K562 (cell line): ENCODE results near the gene KIF27. TPM values are rescaled to one million over a fixed set of nuclear protein-coding genes. Genes with fewer than 3 reads are reported as not detected.

Experiments
- ATAC-seq: fragments of 200-7000 bp; cut with Tn5 transposase; 3 replicates; pipeline ENCODE4 v1.9.1; 2020; ENCODE audit warnings: moderate library complexity
- BruUV-seq: library from RNA; stranded (reverse); fragments of 400-500 nt; replicated peaks from 2 replicates; lab custom pipeline; 2021; lab: Mats Ljungman, UMichigan
- CTCF ChIA-PET: fragments of 300-600 bp; formaldehyde crosslinking; extraction: SDS; loops from one replicate; lab custom pipeline; 2021; ENCODE audit warnings: low intra/inter-chr PET ratio; lab: Yijun Ruan, JAX
- POLR2A ChIA-PET: fragments of 300-600, 350-650 bp; sonication (Branson Sonifier 250); formaldehyde crosslinking; extraction: SDS; loops from one replicate; lab custom pipeline; 2021; ENCODE audit warnings: antibody characterized with exemption, inconsistent platforms; lab: Yijun Ruan, JAX
- DNase-seq, 4 experiments: peaks; one replicate each; pipeline versions ENCODE4 v3.0.0 to v3.0.0-alpha.2; 2011 to 2018; ENCODE audit warnings: low spot score in 3 of 4, mixed read lengths in 3 of 4; ENCODE audit errors: extremely low read depth in 1 of 4
- FAIRE-seq: peaks from 2 replicates; lab custom pipeline; 2011; peaks lifted over from hg19 to GRCh38; lab: Jason Lieb, UNC
- H2AFZ ChIP-seq: 2 replicates; pipeline ENCODE4 v1.6.0; 2011; ENCODE audit warnings: low read depth, low read length, control low read depth, inconsistent platforms
- H3K27ac ChIP-seq: fragments of 200-600 bp; 3 replicates; pipeline ENCODE4 v1.8.0; 2011; ENCODE audit warnings: low read depth, mild to moderate bottlenecking, control low read depth, inconsistent platforms, low read length, moderate library complexity, mixed read lengths; ENCODE audit errors: extremely low read depth
- H3K27me3 ChIP-seq, 2 experiments: fragments of 300-600 bp in 1 of 2; 2 replicates in 1 of 2; 3 replicates in 1 of 2; pipeline versions ENCODE4 v1.6.0 to v1.8.0; 2011; ENCODE audit warnings: inconsistent platforms in 2 of 2, low read length in 2 of 2, mild to moderate bottlenecking in 1 of 2, mixed read lengths in 1 of 2, moderate library complexity in 1 of 2; ENCODE audit not compliant: control insufficient read depth in 2 of 2, insufficient read depth in 2 of 2
- H3K36me3 ChIP-seq: fragments of 300-600 bp; 3 replicates; pipeline ENCODE4 v1.8.0; 2011; ENCODE audit warnings: mild to moderate bottlenecking, low read length, inconsistent platforms; ENCODE audit not compliant: control insufficient read depth, insufficient read depth
- H3K4me1 ChIP-seq, 2 experiments: fragments of 200-600 bp in 1 of 2; replicated peaks in 1 of 2; 2 replicates in 1 of 2; 3 replicates in 1 of 2; pipeline versions ENCODE4 v1.5.1 to v1.8.0; 2011; ENCODE audit warnings: inconsistent platforms in 2 of 2, low read length in 2 of 2, mild to moderate bottlenecking in 1 of 2, mixed read lengths in 1 of 2, moderate library complexity in 1 of 2; ENCODE audit not compliant: control insufficient read depth in 2 of 2, insufficient read depth in 2 of 2
- H3K4me2 ChIP-seq: 2 replicates; pipeline ENCODE4 v1.6.1; 2011; ENCODE audit warnings: low read length, control low read depth, inconsistent platforms, mixed read lengths; ENCODE audit not compliant: insufficient read depth
- H3K4me3 ChIP-seq: fragments of 200-600 bp; sonication (generic), shearing (Covaris generic); 2 replicates; pipeline ENCODE4 v1.5.1; 2016; ENCODE audit warnings: control low read depth, inconsistent platforms
- H3K79me2 ChIP-seq: fragments of 200-600 bp; 3 replicates; pipeline ENCODE4 v1.8.0; 2011; ENCODE audit warnings: low read length, inconsistent platforms; ENCODE audit not compliant: control insufficient read depth, insufficient read depth
- H3K9ac ChIP-seq, 2 experiments: 2 replicates each; pipeline versions ENCODE4 v1.6.0 to v1.6.1; 2011; ENCODE audit warnings: low read depth in 2 of 2, low read length in 2 of 2, control low read depth in 1 of 2, inconsistent platforms in 1 of 2, mild to moderate bottlenecking in 1 of 2, mixed read lengths in 1 of 2; ENCODE audit not compliant: insufficient read depth in 1 of 2
- H3K9me1 ChIP-seq: one replicate; pipeline ENCODE4 v1.6.0; 2011; ENCODE audit warnings: inconsistent platforms, mild to moderate bottlenecking, low read length, moderate library complexity; ENCODE audit not compliant: control insufficient read depth, insufficient read depth
- H3K9me3 ChIP-seq: replicated peaks from 2 replicates; pipeline ENCODE4 v1.5.1; 2011; ENCODE audit warnings: low read depth, low read length, inconsistent platforms; ENCODE audit not compliant: control insufficient read depth, insufficient read depth
- H4K20me1 ChIP-seq: replicated peaks from 2 replicates; pipeline ENCODE4 v1.6.1; 2011; ENCODE audit warnings: low read length, inconsistent platforms, mixed read lengths; ENCODE audit not compliant: control insufficient read depth, insufficient read depth
- BCL6 ChIP-seq: fragments of 250-450 bp; sonication (Bioruptor Pico); IDR thresholded peaks from 2 replicates; pipeline ENCODE4 v1.4.0; 2020
- CBX5 ChIP-seq: IDR thresholded peaks from 2 replicates; pipeline ENCODE4 v1.6.1; 2014; ENCODE audit warnings: low read depth, borderline replicate concordance
- MAFF ChIP-seq: IDR thresholded peaks from 2 replicates; pipeline ENCODE4 v1.6.1; 2012; ENCODE audit warnings: low read length, improper control_type of control experiment
- MTA2 ChIP-seq: fragments of 450-650 bp; IDR thresholded peaks from 2 replicates; pipeline ENCODE4 v1.6.1; 2016; ENCODE audit warnings: low read depth
- RB1 ChIP-seq: fragments of 450-650 bp; IDR thresholded peaks from 2 replicates; pipeline ENCODE4 v1.6.1; 2017; ENCODE audit warnings: low read depth, mild to moderate bottlenecking
- ZNF212 ChIP-seq: fragments of 450-650 bp; formaldehyde crosslinking; IDR thresholded peaks from 2 replicates; pipeline ENCODE4 v1.4.0; 2020; ENCODE audit warnings: mild to moderate bottlenecking
- WGBS: fragments of 100-300 bp; shearing (Covaris generic); methylation state at CpG from one replicate; pipeline ENCODE4 v1.1.6; 2016; ENCODE audit warnings: low coverage, mixed read lengths; ENCODE audit not compliant: insufficient coverage; ENCODE audit errors: missing lambda C conversion rate; 5-methylcytosine and 5-hydroxymethylcytosine counted together
- in situ Hi-C: fragments of 300-500 bp; cut with MboI; formaldehyde crosslinking; loops from 4 replicates; pipeline ENCODE4 v1.15.0; 2018; ENCODE audit warnings: inconsistent platforms, mixed read lengths
- intact Hi-C: fragments of 100-400 bp; cut with micrococcal nuclease; formaldehyde crosslinking; loops from 2 replicates; pipeline ENCODE4 v1.14.2; 2022
- polyA plus RNA-seq, 8 experiments: library from polyadenylated mRNA; depleted of rRNA in 4 of 8; stranded (reverse) in 5 of 8; unstranded in 3 of 8; fragments of >200 nt; fragmentation: Nextera tagmentation in 2 of 8; fragmentation: Illumina TruSeq in 1 of 8; extraction: Ambion mirVana in 2 of 8; extraction: Trizol in 1 of 8; gene quantifications; 2 replicates each; pipeline versions ENCODE4 v1.2.1 to v1.2.3, GENCODE V29; 2011 to 2014; ENCODE audit warnings: inconsistent platforms in 1 of 8, missing spikeins in 1 of 8
- total RNA-seq, 7 experiments: library from RNA; depleted of rRNA in 6 of 7; stranded (reverse); fragments of >200 nt in 6 of 7; fragmentation: Illumina TruSeq in 2 of 7; extraction: Trizol in 2 of 7; gene quantifications; 2 replicates each; pipeline versions ENCODE4 v1.2.1 to v1.2.3, GENCODE V29; 2011 to 2021; ENCODE audit warnings: low replicate concordance in 1 of 7
- TF ChIP-seq, protein P1 (sequence below): fragments of 200-800 bp; sonication (Bioruptor generic); IDR thresholded peaks from 2 replicates; pipeline ENCODE4 v1.6.1; 2016; ENCODE audit warnings: missing genetic modification characterization, missing compliant biosample characterization

Gene KIF27
- total and polyA plus RNA-seq, 9 of the 15 experiments (the other 6 are each of a cell fraction or from before 2014, with no cell fraction given): 0.32 to 2.4 (median 0.98) TPM

DNA sequence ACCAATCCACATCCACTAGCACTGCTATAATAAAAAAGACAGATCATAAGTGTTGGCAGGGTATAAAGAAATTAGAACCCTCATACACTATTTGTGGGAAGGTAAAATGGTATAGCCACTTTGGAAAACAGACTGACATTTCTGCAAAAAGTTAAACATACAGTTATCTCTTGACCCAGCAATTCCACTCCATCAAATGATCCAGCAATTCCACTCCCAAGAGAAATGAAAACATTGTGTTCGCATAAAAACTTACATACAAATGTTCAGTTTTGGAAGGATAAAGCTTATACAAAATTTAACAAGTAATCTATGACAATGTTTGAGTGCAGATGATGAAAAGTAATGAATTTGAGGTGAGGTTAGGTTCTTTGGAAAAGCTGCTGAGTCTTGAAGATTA is 2.1 kb downstream of the KIF27 start:
- BruUV-seq: no TSS peak
- Histone ChIP-seq H3K4me1 (peaks cover 0 to 6% of the 10 kb centered on the region in 2 experiments; a peak in 3 of 5 replicates), H3K9ac (no peak overlapping the region), H3K9me3 (no peaks in the 10 kb centered on the region), H3K27ac (no peak overlapping the region), H4K20me1 (no peaks in the 10 kb centered on the region), H3K4me3 (no peak overlapping the region), H3K79me2 (no peaks in the 10 kb centered on the region), H3K9me1 (no peaks in the 10 kb centered on the region), H3K4me2 (no peak overlapping the region), H2AFZ (no peak overlapping the region), H3K36me3 (no peaks in the 10 kb centered on the region), H3K27me3 (no peaks in the 10 kb centered on the region)
- in situ Hi-C loops: loop anchor here (25.0 kb wide), 2 partner anchors 307 to 582 kb away; partner anchors contain the start of gene IDNK
- TF ChIP-seq MAFF: no peak
- TF ChIP-seq CBX5: no peak
- no peak for TF ChIP-seq BCL6 (CRISPR knock-in tag)
- TF ChIP-seq RB1: no peak
- no peak for TF ChIP-seq MTA2
- TF ChIP-seq, protein P1, sequence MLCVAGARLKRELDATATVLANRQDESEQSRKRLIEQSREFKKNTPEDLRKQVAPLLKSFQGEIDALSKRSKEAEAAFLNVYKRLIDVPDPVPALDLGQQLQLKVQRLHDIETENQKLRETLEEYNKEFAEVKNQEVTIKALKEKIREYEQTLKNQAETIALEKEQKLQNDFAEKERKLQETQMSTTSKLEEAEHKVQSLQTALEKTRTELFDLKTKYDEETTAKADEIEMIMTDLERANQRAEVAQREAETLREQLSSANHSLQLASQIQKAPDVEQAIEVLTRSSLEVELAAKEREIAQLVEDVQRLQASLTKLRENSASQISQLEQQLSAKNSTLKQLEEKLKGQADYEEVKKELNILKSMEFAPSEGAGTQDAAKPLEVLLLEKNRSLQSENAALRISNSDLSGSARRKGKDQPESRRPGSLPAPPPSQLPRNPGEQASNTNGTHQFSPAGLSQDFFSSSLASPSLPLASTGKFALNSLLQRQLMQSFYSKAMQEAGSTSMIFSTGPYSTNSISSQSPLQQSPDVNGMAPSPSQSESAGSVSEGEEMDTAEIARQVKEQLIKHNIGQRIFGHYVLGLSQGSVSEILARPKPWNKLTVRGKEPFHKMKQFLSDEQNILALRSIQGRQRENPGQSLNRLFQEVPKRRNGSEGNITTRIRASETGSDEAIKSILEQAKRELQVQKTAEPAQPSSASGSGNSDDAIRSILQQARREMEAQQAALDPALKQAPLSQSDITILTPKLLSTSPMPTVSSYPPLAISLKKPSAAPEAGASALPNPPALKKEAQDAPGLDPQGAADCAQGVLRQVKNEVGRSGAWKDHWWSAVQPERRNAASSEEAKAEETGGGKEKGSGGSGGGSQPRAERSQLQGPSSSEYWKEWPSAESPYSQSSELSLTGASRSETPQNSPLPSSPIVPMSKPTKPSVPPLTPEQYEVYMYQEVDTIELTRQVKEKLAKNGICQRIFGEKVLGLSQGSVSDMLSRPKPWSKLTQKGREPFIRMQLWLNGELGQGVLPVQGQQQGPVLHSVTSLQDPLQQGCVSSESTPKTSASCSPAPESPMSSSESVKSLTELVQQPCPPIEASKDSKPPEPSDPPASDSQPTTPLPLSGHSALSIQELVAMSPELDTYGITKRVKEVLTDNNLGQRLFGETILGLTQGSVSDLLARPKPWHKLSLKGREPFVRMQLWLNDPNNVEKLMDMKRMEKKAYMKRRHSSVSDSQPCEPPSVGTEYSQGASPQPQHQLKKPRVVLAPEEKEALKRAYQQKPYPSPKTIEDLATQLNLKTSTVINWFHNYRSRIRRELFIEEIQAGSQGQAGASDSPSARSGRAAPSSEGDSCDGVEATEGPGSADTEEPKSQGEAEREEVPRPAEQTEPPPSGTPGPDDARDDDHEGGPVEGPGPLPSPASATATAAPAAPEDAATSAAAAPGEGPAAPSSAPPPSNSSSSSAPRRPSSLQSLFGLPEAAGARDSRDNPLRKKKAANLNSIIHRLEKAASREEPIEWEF: no peak
- no peak for TF ChIP-seq ZNF212 (CRISPR knock-in tag)
- DNase-seq (no peak), ATAC-seq (no peak), FAIRE-seq (no peak)
- intact Hi-C loops: loop anchor here (10.0 kb wide), 1 partner anchor 584 kb away; no protein-coding TSS in a partner anchor
- 85% methylated on average over 1 of the region's 1 CpG for WGBS
- ChIA-PET POLR2A (no interaction called here), CTCF (no interaction called here)
